ENCODE results near the gene GDPGP1. TPM values are rescaled to one million over a fixed set of nuclear protein-coding genes. Genes with fewer than 3 reads are reported as not detected.

The GDPGP1 gene
- total and polyA plus RNA-seq, 10 of the 15 experiments (the other 5 are each of a cell fraction or from before 2014, with no cell fraction given), result 0.68 to 8.9 (median 3.0) TPM

GRCh38 chr15:90268415-90268814 is 34.4 kb downstream of the GDPGP1 start:
- Histone ChIP-seq H3K9me3 (replicated peaks; ENCODE audit: control insufficient read depth, insufficient read depth, low read length) (no peaks in the 10 kb centered on the region), H3K79me2 (ENCODE audit: control insufficient read depth, insufficient read depth, low read length) (peaks cover 43% of the 10 kb centered on the region), H3K27ac (ENCODE audit: control insufficient read depth, insufficient read depth) (no peak overlapping the region), H4K20me1 (ENCODE audit: control insufficient read depth, insufficient read depth) (no peaks in the 10 kb centered on the region), H3K4me1 (ENCODE audit: control insufficient read depth, insufficient read depth, low read length) (peaks cover 13% of the 10 kb centered on the region), H3K4me2 (ENCODE audit: control insufficient read depth, insufficient read depth) (peak overlapping the region; percentile 65), H2AFZ (ENCODE audit: control insufficient read depth, low read depth, low read length) (no peak overlapping the region), H3K36me3 (ENCODE audit: control insufficient read depth in 2 of 2, insufficient read depth in 2 of 2, low read length in 1 of 2) (peaks cover 2 to 4% of the 10 kb centered on the region in 2 experiments), H3K27me3 (replicated peaks in 1 of 2; ENCODE audit: control insufficient read depth in 2 of 2, insufficient read depth in 2 of 2, low read length in 1 of 2) (no peaks in the 10 kb centered on the region), H3K9ac (ENCODE audit: control insufficient read depth, insufficient read depth, low read length) (no peak overlapping the region), H3K4me3 (peak overlapping the region; percentile 82; the same call in 1 of the 2 replicates)
- BruUV-seq (replicated peaks), result no TSS peak
- FAIRE-seq (no peak), ATAC-seq (no peak), DNase-seq (ENCODE audit: low read depth, low spot score) (no peak)
- CTCF ChIA-PET, result interaction anchor here (0.5 to 1.9 kb wide), 9 partner anchors 14 to 119 kb away, joined by 3 to 8 read pairs (median 4); no protein-coding TSS in a partner anchor
- RAD21 ChIA-PET (ENCODE audit: unreplicated experiment), result interaction anchor here (0.6 to 4.0 kb wide), 8 partner anchors 18 to 617 kb away, joined by 3 to 47 read pairs (median 4); partner anchors contain the start of genes CIB1, GDPGP1 and SEMA4B
- in situ Hi-C loops (cut with MboI), result no loop called here
- POLR2A ChIA-PET, result interaction anchor here (0.5 to 1.8 kb wide), 7 partner anchors 12 to 170 kb away, joined by 3 to 14 read pairs (median 5); partner anchors contain the start of genes CIB1, GDPGP1 and TTLL13
- TF ChIP-seq SREBF2 (IDR thresholded peaks at IDR 0.05; ENCODE audit: low read length) (no peak), SMAD5 (IDR thresholded peaks at IDR 0.05; ENCODE audit: low read depth) (no peak), RFX5 (IDR thresholded peaks at IDR 0.05; ENCODE audit: low read depth, low read length) (no peak), ZNF217 (IDR thresholded peaks at IDR 0.05) (no peak), SMAD1 (IDR thresholded peaks at IDR 0.05; ENCODE audit: low read depth, partially characterized antibody) (no peak), KAT2A (conservative IDR thresholded peaks at IDR 0.05; ENCODE audit: control insufficient read depth, low read depth, low read length) (no peak), POLR2AphosphoS5 (IDR thresholded peaks at IDR 0.05; ENCODE audit: low read length) (no peak), ZNF384 (IDR thresholded peaks at IDR 0.05; ENCODE audit: borderline replicate concordance, low read depth, low read length) (no peak)
- TF ChIP-seq, protein P1, sequence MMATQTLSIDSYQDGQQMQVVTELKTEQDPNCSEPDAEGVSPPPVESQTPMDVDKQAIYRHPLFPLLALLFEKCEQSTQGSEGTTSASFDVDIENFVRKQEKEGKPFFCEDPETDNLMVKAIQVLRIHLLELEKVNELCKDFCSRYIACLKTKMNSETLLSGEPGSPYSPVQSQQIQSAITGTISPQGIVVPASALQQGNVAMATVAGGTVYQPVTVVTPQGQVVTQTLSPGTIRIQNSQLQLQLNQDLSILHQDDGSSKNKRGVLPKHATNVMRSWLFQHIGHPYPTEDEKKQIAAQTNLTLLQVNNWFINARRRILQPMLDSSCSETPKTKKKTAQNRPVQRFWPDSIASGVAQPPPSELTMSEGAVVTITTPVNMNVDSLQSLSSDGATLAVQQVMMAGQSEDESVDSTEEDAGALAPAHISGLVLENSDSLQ (IDR thresholded peaks at IDR 0.05), result no peak
- TF ChIP-seq, protein P2, sequence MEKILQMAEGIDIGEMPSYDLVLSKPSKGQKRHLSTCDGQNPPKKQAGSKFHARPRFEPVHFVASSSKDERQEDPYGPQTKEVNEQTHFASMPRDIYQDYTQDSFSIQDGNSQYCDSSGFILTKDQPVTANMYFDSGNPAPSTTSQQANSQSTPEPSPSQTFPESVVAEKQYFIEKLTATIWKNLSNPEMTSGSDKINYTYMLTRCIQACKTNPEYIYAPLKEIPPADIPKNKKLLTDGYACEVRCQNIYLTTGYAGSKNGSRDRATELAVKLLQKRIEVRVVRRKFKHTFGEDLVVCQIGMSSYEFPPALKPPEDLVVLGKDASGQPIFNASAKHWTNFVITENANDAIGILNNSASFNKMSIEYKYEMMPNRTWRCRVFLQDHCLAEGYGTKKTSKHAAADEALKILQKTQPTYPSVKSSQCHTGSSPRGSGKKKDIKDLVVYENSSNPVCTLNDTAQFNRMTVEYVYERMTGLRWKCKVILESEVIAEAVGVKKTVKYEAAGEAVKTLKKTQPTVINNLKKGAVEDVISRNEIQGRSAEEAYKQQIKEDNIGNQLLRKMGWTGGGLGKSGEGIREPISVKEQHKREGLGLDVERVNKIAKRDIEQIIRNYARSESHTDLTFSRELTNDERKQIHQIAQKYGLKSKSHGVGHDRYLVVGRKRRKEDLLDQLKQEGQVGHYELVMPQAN (conservative IDR thresholded peaks at IDR 0.05), result no peak
- TF ChIP-seq, protein P3, sequence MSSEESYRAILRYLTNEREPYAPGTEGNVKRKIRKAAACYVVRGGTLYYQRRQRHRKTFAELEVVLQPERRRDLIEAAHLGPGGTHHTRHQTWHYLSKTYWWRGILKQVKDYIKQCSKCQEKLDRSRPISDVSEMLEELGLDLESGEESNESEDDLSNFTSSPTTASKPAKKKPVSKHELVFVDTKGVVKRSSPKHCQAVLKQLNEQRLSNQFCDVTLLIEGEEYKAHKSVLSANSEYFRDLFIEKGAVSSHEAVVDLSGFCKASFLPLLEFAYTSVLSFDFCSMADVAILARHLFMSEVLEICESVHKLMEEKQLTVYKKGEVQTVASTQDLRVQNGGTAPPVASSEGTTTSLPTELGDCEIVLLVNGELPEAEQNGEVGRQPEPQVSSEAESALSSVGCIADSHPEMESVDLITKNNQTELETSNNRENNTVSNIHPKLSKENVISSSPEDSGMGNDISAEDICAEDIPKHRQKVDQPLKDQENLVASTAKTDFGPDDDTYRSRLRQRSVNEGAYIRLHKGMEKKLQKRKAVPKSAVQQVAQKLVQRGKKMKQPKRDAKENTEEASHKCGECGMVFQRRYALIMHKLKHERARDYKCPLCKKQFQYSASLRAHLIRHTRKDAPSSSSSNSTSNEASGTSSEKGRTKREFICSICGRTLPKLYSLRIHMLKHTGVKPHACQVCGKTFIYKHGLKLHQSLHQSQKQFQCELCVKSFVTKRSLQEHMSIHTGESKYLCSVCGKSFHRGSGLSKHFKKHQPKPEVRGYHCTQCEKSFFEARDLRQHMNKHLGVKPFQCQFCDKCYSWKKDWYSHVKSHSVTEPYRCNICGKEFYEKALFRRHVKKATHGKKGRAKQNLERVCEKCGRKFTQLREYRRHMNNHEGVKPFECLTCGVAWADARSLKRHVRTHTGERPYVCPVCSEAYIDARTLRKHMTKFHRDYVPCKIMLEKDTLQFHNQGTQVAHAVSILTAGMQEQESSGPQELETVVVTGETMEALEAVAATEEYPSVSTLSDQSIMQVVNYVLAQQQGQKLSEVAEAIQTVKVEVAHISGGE (CRISPR knock-in tag; IDR thresholded peaks at IDR 0.05), result no peak
- SMC1A ChIA-PET (ENCODE audit: uncharacterized antibody, unreplicated experiment), result interaction anchor here (0.6 to 2.7 kb wide), 8 partner anchors 10 to 46 kb away, joined by 3 to 24 read pairs (median 4); partner anchors contain the start of genes CIB1 and GDPGP1
- intact Hi-C loops (cut with micrococcal nuclease; ENCODE audit: unreplicated experiment), result no loop called here
- WGBS (ENCODE audit: insufficient coverage, insufficient replicate concordance, low lambda C conversion rate, missing lambda C conversion rate), result 57% methylated on average over 1 of the region's 1 CpG
